ENCODE results near the gene IMMT.

Gene IMMT

GRCh38 chr2:86213056-86213455, 17.8 kb upstream of the IMMT start:
- TF ChIP-seq CTCF (IDR thresholded peaks at IDR 0.05; ENCODE audit: low read depth, low read length, missing control alignments): no peak
- no peak overlapping the region for H3K4me3 ChIP-seq (replicated peaks; ENCODE audit: low read depth, low read length)
- DNase-seq (ENCODE audit: extremely low read depth, low read depth): no peak

GRCh38 chr2:86211796-86212188, 16.5 kb upstream of the IMMT start:
- no peak overlapping the region for H3K4me3 ChIP-seq (replicated peaks; ENCODE audit: low read depth, low read length)
- no peak for TF ChIP-seq CTCF (IDR thresholded peaks at IDR 0.05; ENCODE audit: low read depth, low read length, missing control alignments)
- no peak for DNase-seq (ENCODE audit: extremely low read depth, low read depth)

DNA sequence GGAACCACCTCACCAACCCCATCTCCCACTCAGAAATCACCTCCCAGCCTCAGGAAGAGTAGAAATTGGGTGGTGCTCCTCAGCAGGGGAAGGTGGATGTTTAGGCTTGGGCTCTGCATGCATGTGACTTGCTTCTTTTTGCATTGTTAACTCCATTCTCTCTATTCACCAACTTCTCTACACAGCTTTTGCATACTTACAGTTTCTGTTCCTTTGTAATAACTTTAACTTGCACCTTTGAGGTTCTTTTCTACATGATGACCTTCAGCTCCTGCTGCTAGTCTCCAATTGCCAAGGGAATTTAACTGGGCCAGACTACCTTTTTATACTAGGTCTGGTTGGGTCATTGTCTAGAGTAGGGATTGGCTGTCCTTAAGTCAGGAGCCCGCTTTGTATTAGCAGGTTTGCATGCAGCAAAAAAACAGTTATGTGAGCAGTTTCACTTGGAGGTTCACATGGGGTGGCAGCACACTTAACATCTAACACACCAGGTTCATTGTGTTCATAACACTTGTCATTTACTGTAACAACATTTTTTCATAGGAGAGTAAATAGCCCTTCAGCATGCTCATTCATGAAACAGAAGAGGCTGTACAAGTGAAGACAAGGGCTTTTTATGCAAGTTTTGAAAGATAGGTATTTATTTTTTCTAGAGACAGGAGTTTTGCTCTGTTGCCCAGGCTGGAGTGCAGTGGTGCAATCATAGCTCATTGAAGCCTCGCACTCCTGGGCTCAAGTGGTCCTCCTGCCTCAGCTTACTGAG, 16.0 kb upstream of the IMMT start:
- no peak overlapping the region for H3K4me3 ChIP-seq (replicated peaks; ENCODE audit: low read depth, low read length)
- DNase-seq (ENCODE audit: extremely low read depth, low read depth): no peak
- TF ChIP-seq CTCF (IDR thresholded peaks at IDR 0.05; ENCODE audit: low read depth, low read length, missing control alignments): no peak

DNA sequence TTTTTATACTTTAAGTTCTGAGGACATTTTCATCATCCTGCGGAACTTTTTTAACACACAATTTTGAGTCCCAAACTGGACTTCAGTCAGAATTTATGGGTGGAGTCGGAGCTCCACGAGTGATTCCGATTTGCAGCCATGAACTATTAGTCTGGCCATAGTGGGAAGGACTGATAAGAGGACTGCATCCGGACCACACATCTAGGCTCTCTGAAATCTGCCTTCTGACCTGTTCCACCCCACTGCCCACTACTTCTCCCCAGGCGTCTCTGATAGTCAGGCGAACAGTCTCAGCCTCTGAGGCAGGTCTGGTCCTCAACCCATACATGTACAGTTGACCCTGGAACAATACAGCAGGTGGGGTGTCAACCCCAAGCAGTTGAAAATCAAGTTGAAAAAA, 9.2 kb upstream of the IMMT start:
- TF ChIP-seq CTCF (IDR thresholded peaks at IDR 0.05; ENCODE audit: low read depth, low read length, missing control alignments): no peak
- DNase-seq (ENCODE audit: extremely low read depth, low read depth): no peak
- H3K4me3 ChIP-seq (replicated peaks; ENCODE audit: low read depth, low read length): no peak overlapping the region

DNA sequence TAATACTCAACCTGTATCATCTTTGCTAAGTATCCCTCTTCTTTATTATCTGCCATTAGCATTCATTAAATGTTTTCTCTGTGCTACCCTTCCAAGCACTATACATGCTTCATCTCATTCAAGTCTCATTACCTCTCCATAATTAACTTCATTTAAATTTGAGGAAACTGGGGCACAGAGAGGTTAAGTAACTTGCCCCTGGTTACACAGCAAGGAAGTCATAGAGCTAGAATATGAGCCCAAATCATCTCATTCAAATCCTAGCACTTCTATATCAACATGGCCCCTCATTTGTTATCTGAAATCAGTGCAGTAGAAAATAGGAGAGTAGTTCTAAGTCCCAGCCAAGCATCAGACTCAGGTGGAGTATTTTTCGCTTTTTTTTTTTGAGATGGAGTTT, 8.4 kb upstream of the IMMT start:
- no peak for TF ChIP-seq CTCF (IDR thresholded peaks at IDR 0.05; ENCODE audit: low read depth, low read length, missing control alignments)
- no peak for DNase-seq (ENCODE audit: extremely low read depth, low read depth)
- H3K4me3 ChIP-seq (replicated peaks; ENCODE audit: low read depth, low read length): no peak overlapping the region

GRCh38 chr2:86202702-86203101, 7.4 kb upstream of the IMMT start:
- no peak overlapping the region for H3K4me3 ChIP-seq (replicated peaks; ENCODE audit: low read depth, low read length)
- TF ChIP-seq CTCF (IDR thresholded peaks at IDR 0.05; ENCODE audit: low read depth, low read length, missing control alignments): no peak
- DNase-seq (ENCODE audit: extremely low read depth, low read depth): no peak

DNA sequence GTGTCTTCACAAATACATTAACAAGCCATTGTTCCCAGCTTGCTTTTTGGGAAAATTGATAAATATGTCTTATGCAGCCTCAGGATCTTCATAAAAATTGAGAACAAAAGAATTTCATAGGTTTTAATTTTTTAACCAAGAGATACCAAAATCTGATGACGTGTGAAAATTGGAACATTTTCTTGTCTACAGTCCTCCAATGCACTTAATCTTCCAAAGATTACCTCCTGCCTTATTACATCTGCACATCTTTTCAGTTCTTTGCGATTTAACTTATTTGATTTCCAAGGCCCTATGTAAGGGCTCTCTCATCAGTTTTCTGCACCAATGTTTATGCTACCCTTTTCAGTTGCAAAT, 7.1 kb upstream of the IMMT start:
- DNase-seq (ENCODE audit: extremely low read depth, low read depth): no peak
- no peak for TF ChIP-seq CTCF (IDR thresholded peaks at IDR 0.05; ENCODE audit: low read depth, low read length, missing control alignments)
- no peak overlapping the region for H3K4me3 ChIP-seq (replicated peaks; ENCODE audit: low read depth, low read length)

All from HFF-Myc (cell line).